Spleen (tissue), 11 donors: ENCODE data around the gene RSAD2. TPM values are rescaled to one million over a fixed set of nuclear protein-coding genes. Genes with fewer than 3 reads are reported as not detected.
A peak's percentile ranks its signal among the peaks of the same experiment; 100 is the strongest.

Experiments
- DNase-seq: peaks from one replicate; pipeline ENCODE4 v3.0.0-alpha.2; 2020
- H3K27ac ChIP-seq, 8 donors: fragments of 200-600 bp; sonication (generic) in 7 of 8; 1 replicate in 4 of 8; 2 replicates in 4 of 8; pipeline versions ENCODE4 v1.5.0 to v1.8.0; 2016 to 2021; ENCODE audit warnings: inconsistent platforms in 4 of 8, mild to moderate bottlenecking in 4 of 8, moderate library complexity in 1 of 8
- H3K27me3 ChIP-seq, 7 donors: fragments of 200-600 bp; sonication (generic) in 6 of 7; replicated peaks in 1 of 7; 1 replicate in 4 of 7; 2 replicates in 3 of 7; pipeline versions ENCODE4 v1.5.0 to v1.8.0; 2016 to 2021; ENCODE audit warnings: inconsistent platforms in 3 of 7, mild to moderate bottlenecking in 1 of 7
- H3K36me3 ChIP-seq, 6 donors: fragments of 200-600 bp; sonication (generic) in 5 of 6; 1 replicate in 4 of 6; 2 replicates in 2 of 6; pipeline versions ENCODE4 v1.5.0 to v1.8.0; 2016 to 2021; ENCODE audit warnings: inconsistent platforms in 2 of 6
- H3K4me1 ChIP-seq, 6 donors: fragments of 200-600 bp; sonication (generic) in 5 of 6; 1 replicate in 3 of 6; 2 replicates in 3 of 6; pipeline versions ENCODE4 v1.5.0 to v1.8.0; 2016 to 2021; ENCODE audit warnings: inconsistent platforms in 3 of 6
- H3K4me3 ChIP-seq, 8 donors: fragments of 200-600 bp; sonication (generic) in 7 of 8; 1 replicate in 4 of 8; 2 replicates in 4 of 8; pipeline versions ENCODE4 v1.5.0 to v1.8.0; 2016 to 2021; ENCODE audit warnings: inconsistent platforms in 4 of 8, mild to moderate bottlenecking in 4 of 8, moderate library complexity in 2 of 8
- H3K9me3 ChIP-seq, 8 donors: fragments of 200-600 bp; sonication (generic) in 7 of 8; 1 replicate in 4 of 8; 2 replicates in 4 of 8; pipeline versions ENCODE4 v1.5.0 to v1.8.0; 2016 to 2021; ENCODE audit warnings: inconsistent platforms in 4 of 8
- POLR2A ChIP-seq, 3 donors: fragments of 450-650 bp; IDR thresholded peaks; one replicate each; pipeline ENCODE4 v1.5.1; 2017; ENCODE audit warnings: antibody characterized with exemption in 3 of 3, mild to moderate bottlenecking in 1 of 3
- POLR2AphosphoS5 ChIP-seq, 3 donors: sonication (generic); formaldehyde crosslinking; IDR thresholded peaks; one replicate each; pipeline ENCODE4 v1.5.1; 2017; ENCODE audit warnings: antibody characterized with exemption in 3 of 3
- WGBS, 5 donors: extraction: QIAGEN DNeasy Blood & Tissue Kit in 3 of 5; methylation state at CpG; one replicate each; pipeline versions ENCODE4 v1.1.5 to v1.1.7; 2013 to 2018; 5-methylcytosine and 5-hydroxymethylcytosine counted together
- intact Hi-C: fragments of 100-400 bp; cut with DNase I; formaldehyde crosslinking; loops from one replicate; pipeline ENCODE4 v1.15.0; 2023; ENCODE audit warnings: low total_unique reads
- polyA plus RNA-seq, 3 donors: library from polyadenylated mRNA; stranded (reverse); fragments of 200-250 nt; gene quantifications; one replicate each; pipeline ENCODE4 v1.2.1, GENCODE V29; 2013
- total RNA-seq, 7 donors: library from RNA; depleted of rRNA in 3 of 7; stranded (reverse); fragments of >200 nt in 3 of 7; fragmentation: NEBNext Ultra II Directional in 4 of 7; extraction: Animal tissue kit (Norgen Biotek cat#: 25700) in 4 of 7; gene quantifications; one replicate each; pipeline versions ENCODE4 v1.1.0 to v1.2.1, GENCODE V29; 2016 to 2021
- TF ChIP-seq, protein P1 (sequence below), 11 experiments: fragments of 200-600 bp in 7 of 11; fragments of 450-650 bp in 4 of 11; sonication (generic) in 4 of 11; IDR thresholded peaks in 8 of 11; conservative IDR thresholded peaks in 3 of 11; 1 replicate in 7 of 11; 2 replicates in 4 of 11; pipeline versions ENCODE4 v1.4.0 to v1.8.0; 2016 to 2021; ENCODE audit warnings: antibody characterized with exemption in 11 of 11, inconsistent platforms in 4 of 11, mild to moderate bottlenecking in 1 of 11
- donor health status: healthy with polysubstance abuse.
- donor health status: DM: no; HTN: no; CAD: no; lungs with moderate emphysema.
- donor health status: DM: no; HTN: no; CAD: no.
- donor health status: Bipolar disorder and iron deficiency.
- donor health status: healthy.
- donor health status: DM: no; HTN: no; CAD: no.
- donor health status: DM: yes; HTN: yes; CAD: no.

RSAD2 gene
- total and polyA plus RNA-seq, 10 donors: 2.1 to 18.6 (median 9.0) TPM

DNA sequence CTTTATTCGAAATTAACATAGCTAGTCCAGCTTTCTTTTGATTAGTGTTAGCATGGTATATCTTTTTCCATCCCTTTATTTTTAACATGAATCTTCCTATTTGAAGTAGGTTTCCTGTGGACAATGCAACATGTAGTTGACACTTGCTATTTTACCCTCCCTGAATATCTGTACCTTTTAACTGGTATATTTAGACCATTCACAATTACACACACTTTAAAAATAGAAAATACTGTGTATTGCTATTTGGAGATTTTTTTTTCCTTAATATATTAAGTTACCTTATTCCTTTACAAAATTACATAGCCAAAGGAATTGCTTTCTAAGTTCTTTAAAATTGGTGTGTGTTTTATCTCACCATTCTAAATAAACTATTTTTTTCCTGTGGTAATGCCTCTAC, 54.6 kb downstream of the RSAD2 start:
- WGBS, 5 donors: 85 to 100% (median 95%) methylated on average over 1 of the region's 1 CpG
- DNase-seq: no peak
- H3K4me1 ChIP-seq: peaks cover 15 to 92% (median 64%) of the 10 kb centered on the region in 6 donors
- H3K27ac ChIP-seq: no peak overlapping the region
- H3K27me3 ChIP-seq: no peaks in the 10 kb centered on the region
- no peak overlapping the region for H3K4me3 ChIP-seq
- TF ChIP-seq, protein P1, sequence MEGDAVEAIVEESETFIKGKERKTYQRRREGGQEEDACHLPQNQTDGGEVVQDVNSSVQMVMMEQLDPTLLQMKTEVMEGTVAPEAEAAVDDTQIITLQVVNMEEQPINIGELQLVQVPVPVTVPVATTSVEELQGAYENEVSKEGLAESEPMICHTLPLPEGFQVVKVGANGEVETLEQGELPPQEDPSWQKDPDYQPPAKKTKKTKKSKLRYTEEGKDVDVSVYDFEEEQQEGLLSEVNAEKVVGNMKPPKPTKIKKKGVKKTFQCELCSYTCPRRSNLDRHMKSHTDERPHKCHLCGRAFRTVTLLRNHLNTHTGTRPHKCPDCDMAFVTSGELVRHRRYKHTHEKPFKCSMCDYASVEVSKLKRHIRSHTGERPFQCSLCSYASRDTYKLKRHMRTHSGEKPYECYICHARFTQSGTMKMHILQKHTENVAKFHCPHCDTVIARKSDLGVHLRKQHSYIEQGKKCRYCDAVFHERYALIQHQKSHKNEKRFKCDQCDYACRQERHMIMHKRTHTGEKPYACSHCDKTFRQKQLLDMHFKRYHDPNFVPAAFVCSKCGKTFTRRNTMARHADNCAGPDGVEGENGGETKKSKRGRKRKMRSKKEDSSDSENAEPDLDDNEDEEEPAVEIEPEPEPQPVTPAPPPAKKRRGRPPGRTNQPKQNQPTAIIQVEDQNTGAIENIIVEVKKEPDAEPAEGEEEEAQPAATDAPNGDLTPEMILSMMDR (IDR thresholded peaks at IDR 0.05 in 8 of 11, conservative IDR thresholded peaks at IDR 0.05 in 3 of 11): no peak
- no peak for TF ChIP-seq POLR2AphosphoS5 (IDR thresholded peaks at IDR 0.05)
- TF ChIP-seq POLR2A (IDR thresholded peaks at IDR 0.05): no peak
- peaks cover 0 to 15% (median 3%) of the 10 kb centered on the region in 6 donors for H3K36me3 ChIP-seq
- intact Hi-C loops: no loop called here
- peaks cover 0 to 6% (median 0%) of the 10 kb centered on the region in 8 donors for H3K9me3 ChIP-seq

DNA sequence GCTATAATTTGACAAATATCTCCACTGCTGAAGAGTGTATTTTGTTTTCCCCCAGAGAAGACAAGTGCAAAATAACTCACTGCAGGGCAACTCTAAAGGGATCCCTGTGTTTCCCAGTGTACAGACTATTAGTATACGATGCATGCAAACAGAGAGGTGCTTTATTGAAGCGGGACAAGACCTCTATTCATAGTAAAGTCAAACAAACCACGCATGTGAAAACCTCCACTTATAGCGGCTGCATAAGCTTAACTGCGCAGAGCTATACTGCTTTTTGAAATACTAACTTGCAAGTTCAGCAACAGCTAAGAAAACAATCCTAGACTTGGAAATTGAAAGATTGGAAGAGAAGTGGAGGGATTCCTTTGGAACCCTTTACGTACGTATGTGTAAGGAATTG, 55.3 kb downstream of the RSAD2 start:
- WGBS, 5 donors: 93 to 98% (median 97%) methylated on average over 7 of the region's 7 CpGs
- intact Hi-C loops: no loop called here
- Histone ChIP-seq H3K27me3 (no peaks in the 10 kb centered on the region), H3K9me3 (peaks cover 0 to 6% (median 0%) of the 10 kb centered on the region in 8 donors), H3K36me3 (peaks cover 0 to 11% (median 1%) of the 10 kb centered on the region in 6 donors), H3K4me1 (peaks cover 15 to 92% (median 61%) of the 10 kb centered on the region in 6 donors), H3K27ac (no peak overlapping the region), H3K4me3 (no peak overlapping the region)
- no peak for DNase-seq
- TF ChIP-seq POLR2AphosphoS5 (IDR thresholded peaks at IDR 0.05): no peak

DNA sequence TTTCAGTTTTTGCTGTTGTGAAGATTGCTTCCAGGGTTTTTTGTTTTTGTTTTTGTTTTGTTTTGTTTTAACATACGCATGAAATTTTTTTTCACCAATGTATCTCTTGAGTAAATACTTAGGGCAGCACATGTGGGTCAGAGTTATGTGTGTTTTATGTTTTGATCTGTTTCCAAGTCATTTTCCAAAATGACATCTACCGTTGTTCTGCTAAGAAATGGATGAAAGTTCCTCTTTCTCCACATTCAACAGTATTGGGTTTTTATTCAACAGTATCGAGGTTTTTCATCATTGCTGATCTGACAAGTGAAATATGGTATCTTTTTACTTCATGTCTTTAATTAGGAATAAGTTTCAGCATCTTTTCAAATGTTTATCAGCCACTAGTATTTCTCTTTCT, 56.3 kb downstream of the RSAD2 start:
- TF ChIP-seq, protein P1 (IDR thresholded peaks at IDR 0.05 in 8 of 11, conservative IDR thresholded peaks at IDR 0.05 in 3 of 11): no peak
- TF ChIP-seq POLR2A (IDR thresholded peaks at IDR 0.05): no peak
- no peak for TF ChIP-seq POLR2AphosphoS5 (IDR thresholded peaks at IDR 0.05)
- H3K4me3 ChIP-seq: no peak overlapping the region
- H3K9me3 ChIP-seq: peaks cover 0 to 6% (median 0%) of the 10 kb centered on the region in 8 donors
- peak overlapping the region in 3 of 8 donors; percentile 49 to 61 (median 53) for H3K27ac ChIP-seq
- no peaks in the 10 kb centered on the region for H3K27me3 ChIP-seq
- intact Hi-C loops: no loop called here
- DNase-seq: no peak
- H3K36me3 ChIP-seq: no peaks in the 10 kb centered on the region
- WGBS, 5 donors: 34 to 57% (median 42%) methylated on average over 3 of the region's 3 CpGs
- H3K4me1 ChIP-seq: peaks cover 10 to 83% (median 55%) of the 10 kb centered on the region in 6 donors

DNA sequence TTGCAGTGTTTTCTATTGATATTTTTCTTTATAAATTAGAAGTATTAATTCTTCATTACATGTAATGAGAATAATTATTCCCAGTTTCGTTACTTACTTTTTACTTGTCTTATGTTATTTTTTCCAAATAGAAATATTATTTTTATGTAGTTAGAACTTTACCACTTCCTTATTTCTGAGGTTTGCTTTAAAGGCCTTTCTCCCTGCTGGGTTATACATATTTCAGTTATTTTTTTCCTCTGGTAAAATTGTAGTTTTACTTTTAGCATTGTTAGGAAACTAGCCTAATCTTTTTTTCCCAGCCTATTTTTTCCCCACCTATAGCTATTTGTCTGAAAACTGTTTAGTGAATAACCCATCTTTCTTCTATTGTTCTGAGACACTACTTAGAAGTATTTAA, 56.8 kb downstream of the RSAD2 start:
- H3K36me3 ChIP-seq: no peaks in the 10 kb centered on the region
- peaks cover 0 to 6% (median 0%) of the 10 kb centered on the region in 8 donors for H3K9me3 ChIP-seq
- WGBS, 5 donors: 33 to 51% (median 41%) methylated on average over 1 of the region's 1 CpG
- peak overlapping the region in 4 of 8 donors; percentile 29 to 61 (median 51) for H3K27ac ChIP-seq
- H3K4me1 ChIP-seq: peaks cover 6 to 83% (median 52%) of the 10 kb centered on the region in 6 donors
- DNase-seq: no peak
- no peaks in the 10 kb centered on the region for H3K27me3 ChIP-seq
- TF ChIP-seq POLR2AphosphoS5 (IDR thresholded peaks at IDR 0.05): no peak
- TF ChIP-seq POLR2A (IDR thresholded peaks at IDR 0.05): no peak
- TF ChIP-seq, protein P1 (IDR thresholded peaks at IDR 0.05 in 8 of 11, conservative IDR thresholded peaks at IDR 0.05 in 3 of 11): no peak
- H3K4me3 ChIP-seq: no peak overlapping the region
- intact Hi-C loops: no loop called here
